Chondrocyte (in vitro differentiated cells): ENCODE data around the gene ZNF57. TPM values are rescaled to one million over a fixed set of nuclear protein-coding genes. Genes with fewer than 3 reads are reported as not detected.
"Not testable (repeated sequence)": the region's sequence is repeated elsewhere in the genome, so short reads cannot be mapped to it uniquely, and the experiment has no call there.

ENCODE experiments used
- DNase-seq: peaks from one replicate; pipeline ENCODE4 v3.0.0; 2021; ENCODE audit warnings: mixed read lengths, low spot score
- H3K27ac Mint-ChIP-seq: one replicate; pipeline ENCODE4 v1.8.0; 2021; ENCODE audit warnings: mild to moderate bottlenecking, moderate library complexity, mixed read lengths; ENCODE audit not compliant: unreplicated experiment
- H3K27me3 Mint-ChIP-seq: 2 replicates; pipeline ENCODE4 v1.8.0; 2021; ENCODE audit warnings: low read depth, mixed read lengths
- H3K36me3 Mint-ChIP-seq: 2 replicates; pipeline ENCODE4 v1.8.0; 2021; ENCODE audit warnings: low read depth, mixed read lengths
- H3K4me1 Mint-ChIP-seq: 2 replicates; pipeline ENCODE4 v1.8.0; 2021; ENCODE audit warnings: low read depth, mild to moderate bottlenecking, mixed read lengths
- H3K4me3 Mint-ChIP-seq: one replicate; pipeline ENCODE4 v1.8.0; 2021; ENCODE audit warnings: mild to moderate bottlenecking, moderate library complexity, mixed read lengths; ENCODE audit not compliant: unreplicated experiment
- H3K9me3 Mint-ChIP-seq: 2 replicates; pipeline ENCODE4 v1.8.0; 2021; ENCODE audit warnings: low read depth, mixed read lengths
- CTCF ChIP-seq: fragments of 200-600 bp; sonication (generic); IDR thresholded peaks from 2 replicates; pipeline ENCODE4 v1.5.0; 2021; ENCODE audit warnings: antibody characterized with exemption, mild to moderate bottlenecking, moderate library complexity
- total RNA-seq: library from RNA; stranded (reverse); gene quantifications from 3 replicates; pipeline ENCODE4 v1.2.1, GENCODE V29; 2021

Gene ZNF57
- total RNA-seq, 1 donor from 2014 or later = 2.2 TPM

- no peak for TF ChIP-seq CTCF
- H3K4me3 Mint-ChIP-seq = no peak overlapping the region
Observed at GRCh38 chr19:2923510-2923909, 22.8 kb downstream of the ZNF57 start.

GRCh38 chr19:2926341-2927031 is 25.8 kb downstream of the ZNF57 start:
- peaks cover 8% of the 10 kb centered on the region for H3K36me3 Mint-ChIP-seq
- H3K9me3 Mint-ChIP-seq = peaks cover 8% of the 10 kb centered on the region
- no peak for DNase-seq
- no peaks in the 10 kb centered on the region for H3K4me1 Mint-ChIP-seq
- H3K27me3 Mint-ChIP-seq = no peaks in the 10 kb centered on the region
- no peak overlapping the region for H3K4me3 Mint-ChIP-seq
- no peak for TF ChIP-seq CTCF
- no peak overlapping the region for H3K27ac Mint-ChIP-seq

More at GRCh38 chr19:2923510-2923909, 22.8 kb downstream of the ZNF57 start:
- no peaks in the 10 kb centered on the region for H3K27me3 Mint-ChIP-seq
- H3K4me1 Mint-ChIP-seq = no peaks in the 10 kb centered on the region
- H3K9me3 Mint-ChIP-seq = peaks cover 6% of the 10 kb centered on the region
- DNase-seq = no peak
- H3K27ac Mint-ChIP-seq = no peak overlapping the region
- H3K36me3 Mint-ChIP-seq = peaks cover 2% of the 10 kb centered on the region

GRCh38 chr19:2927032-2927430 is 26.3 kb downstream of the ZNF57 start:
- no peak for DNase-seq
- no peak overlapping the region for H3K4me3 Mint-ChIP-seq
- peaks cover 11% of the 10 kb centered on the region for H3K36me3 Mint-ChIP-seq
- TF ChIP-seq CTCF = no peak
- H3K27me3 Mint-ChIP-seq = no peaks in the 10 kb centered on the region
- H3K4me1 Mint-ChIP-seq = no peaks in the 10 kb centered on the region
- H3K27ac Mint-ChIP-seq = no peak overlapping the region
- H3K9me3 Mint-ChIP-seq = peaks cover 10% of the 10 kb centered on the region

GRCh38 chr19:2933490-2933910 is 32.8 kb downstream of the ZNF57 start:
- no peaks in the 10 kb centered on the region for H3K4me1 Mint-ChIP-seq
- H3K4me3 Mint-ChIP-seq = no peak overlapping the region
- peaks cover 37% of the 10 kb centered on the region for H3K9me3 Mint-ChIP-seq
- no peak for DNase-seq
- H3K27ac Mint-ChIP-seq = no peak overlapping the region
- H3K36me3 Mint-ChIP-seq = peaks cover 61% of the 10 kb centered on the region
- TF ChIP-seq CTCF = no peak
- H3K27me3 Mint-ChIP-seq = no peaks in the 10 kb centered on the region

GRCh38 chr19:2935863-2936262 is 35.1 kb downstream of the ZNF57 start:
- H3K27ac Mint-ChIP-seq, DNase-seq, H3K4me1 Mint-ChIP-seq, H3K4me3 Mint-ChIP-seq, H3K27me3 Mint-ChIP-seq: not testable (repeated sequence)
- Mint-ChIP-seq H3K9me3 (peaks cover 33% of the 10 kb centered on the region), H3K36me3 (peaks cover 59% of the 10 kb centered on the region)
